GM18861 (cell line): ENCODE data around the gene GATA2.

Experiments
- ATAC-seq: cut with Tn5 transposase; IDR thresholded peaks from one replicate; pipeline ENCODE4 v1.9.1; 2021; ENCODE audit not compliant: unreplicated experiment

GATA2 gene

DNA sequence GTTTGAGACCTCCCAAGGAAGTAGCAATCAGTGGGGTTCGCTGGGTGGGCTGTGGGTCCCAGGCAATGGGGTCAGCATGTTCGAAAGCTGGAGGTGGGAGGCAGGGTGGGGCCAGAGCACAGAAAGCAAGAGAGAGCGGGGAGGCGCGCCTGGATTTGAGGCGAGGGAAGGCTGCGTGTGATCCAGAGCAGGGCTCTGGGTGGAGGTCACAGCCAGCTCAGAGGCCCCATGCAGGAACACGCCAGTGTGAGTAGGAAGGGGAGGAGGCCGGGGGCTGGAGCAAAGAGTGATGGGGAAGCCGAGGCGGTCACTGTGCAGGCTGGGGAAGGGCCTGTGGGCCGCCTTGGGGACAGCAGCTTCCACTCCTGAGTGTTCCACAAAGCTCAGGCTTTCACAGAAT is 35.1 kb downstream of the GATA2 start:
- no peak for ATAC-seq

DNA sequence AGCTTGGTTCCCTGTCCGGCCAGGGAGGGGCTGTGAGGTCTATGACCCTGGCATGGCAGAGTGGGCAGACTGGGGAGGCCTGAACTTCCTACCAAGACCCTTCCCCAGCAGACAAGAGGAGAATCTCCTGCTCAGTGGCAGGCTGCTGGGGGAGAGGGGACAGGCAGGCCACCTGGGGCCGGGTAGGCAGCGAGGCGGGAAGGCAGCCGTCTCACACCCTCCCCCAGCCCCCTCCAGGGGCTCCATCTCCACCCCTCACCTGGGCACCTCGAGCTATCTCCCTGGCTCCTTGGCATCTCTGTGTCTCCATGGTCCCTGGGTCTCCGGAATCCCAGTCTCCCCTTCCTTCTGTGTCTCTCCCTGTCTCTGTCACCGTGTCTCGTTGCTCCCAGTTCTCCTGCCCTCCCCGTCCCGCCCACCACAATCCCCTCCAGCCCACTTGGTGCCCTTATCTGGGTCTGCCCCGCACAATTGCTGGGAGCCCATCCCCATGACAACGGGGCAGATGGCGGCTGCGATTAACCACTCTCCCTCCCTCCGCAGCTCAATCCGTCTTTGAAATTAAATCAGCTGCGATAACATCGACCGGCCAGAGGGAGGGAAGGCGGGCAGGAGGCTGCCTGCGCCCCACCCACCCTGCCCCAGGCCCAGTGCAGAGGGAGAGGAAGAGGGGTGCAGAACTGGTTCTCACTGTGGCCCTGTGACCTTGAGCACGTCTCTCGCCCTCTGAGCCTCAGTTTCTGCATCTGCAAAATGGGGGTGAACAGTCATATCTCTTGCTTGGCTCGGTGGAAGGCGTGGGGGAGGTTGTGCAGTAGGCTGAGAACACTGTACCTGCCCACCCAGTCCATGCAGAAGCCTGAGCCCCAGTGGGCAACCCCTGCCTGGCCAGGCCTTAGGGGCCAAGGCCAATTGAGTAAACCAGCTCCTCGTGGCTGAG is 36.0 kb downstream of the GATA2 start:
- ATAC-seq, result no peak

DNA sequence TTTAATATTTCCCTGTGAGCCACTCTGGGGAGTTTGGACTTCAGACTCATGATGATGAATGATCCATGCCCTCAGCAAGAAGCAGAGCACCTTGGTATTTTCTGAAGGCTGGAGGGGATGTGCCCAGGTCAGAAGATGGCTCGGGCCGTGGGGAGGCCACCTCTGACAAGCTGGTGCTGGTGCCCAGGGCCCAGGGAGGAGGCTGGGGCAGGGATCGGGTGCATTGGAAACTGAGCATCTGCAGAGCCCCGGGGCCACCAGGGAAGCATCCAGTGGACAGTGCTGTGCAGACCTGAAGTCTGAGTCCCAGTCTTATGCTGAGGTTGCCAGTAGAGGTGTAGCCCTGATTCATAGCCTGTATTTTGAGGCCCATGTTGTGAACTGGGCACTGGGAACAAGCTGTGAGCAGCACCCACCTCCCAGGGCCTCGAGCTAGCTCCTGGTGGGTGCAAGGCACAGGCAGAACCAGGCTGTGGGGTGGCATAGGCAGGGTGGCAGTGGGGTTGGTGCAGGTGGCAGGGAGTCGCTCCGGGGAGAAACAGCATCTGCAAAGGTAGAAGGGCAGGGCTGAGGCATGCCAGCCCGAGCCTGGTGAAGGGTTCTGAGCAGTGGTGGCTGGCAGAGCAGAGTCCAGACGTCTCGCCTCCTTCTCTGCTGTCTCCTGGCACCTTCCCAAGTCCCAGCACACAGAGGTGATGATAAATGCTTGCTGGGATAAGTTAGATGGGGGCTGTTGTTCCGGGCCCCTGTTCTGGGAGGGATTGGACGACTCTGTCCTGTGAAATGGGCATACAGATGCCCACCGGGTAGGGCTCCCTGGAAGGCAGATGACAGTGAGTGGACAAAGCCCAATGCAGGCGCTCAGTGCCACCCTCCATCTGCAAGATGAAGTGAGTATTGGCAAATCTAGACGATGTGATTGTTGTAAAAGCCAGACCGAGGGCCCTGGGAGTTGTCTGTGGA is 36.9 kb downstream of the GATA2 start:
- no peak for ATAC-seq

DNA sequence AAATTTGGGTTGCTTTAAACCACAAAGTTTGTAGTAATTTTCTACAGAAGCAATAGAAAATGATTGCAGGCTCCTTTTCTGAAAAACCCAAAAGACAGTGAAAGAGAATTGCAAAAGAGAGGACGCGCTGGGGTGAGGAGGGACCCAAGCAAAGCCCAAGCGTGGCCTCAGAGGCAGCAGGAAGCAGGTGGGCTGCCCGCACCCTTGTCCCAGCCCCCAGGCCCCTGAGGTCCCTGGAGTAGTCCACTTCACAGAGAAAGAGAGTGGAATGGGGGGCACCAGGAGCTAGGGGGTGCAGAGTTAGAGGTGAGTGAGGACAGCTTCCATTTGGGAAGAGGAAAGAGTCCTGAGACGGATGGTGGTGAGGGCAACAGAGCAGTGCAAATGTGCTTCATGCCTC is 37.9 kb downstream of the GATA2 start:
- ATAC-seq, result no peak

- no peak for ATAC-seq
These were observed 38.7 kb downstream of the GATA2 start for GRCh38 chr3:128454310-128454618.

GRCh38 chr3:128453501-128454309 is 39.3 kb downstream of the GATA2 start:
- ATAC-seq, result no peak

GRCh38 chr3:128452678-128453275 is 40.2 kb downstream of the GATA2 start:
- ATAC-seq, result no peak

GRCh38 chr3:128452120-128452519 is 40.9 kb downstream of the GATA2 start:
- ATAC-seq, result no peak

DNA sequence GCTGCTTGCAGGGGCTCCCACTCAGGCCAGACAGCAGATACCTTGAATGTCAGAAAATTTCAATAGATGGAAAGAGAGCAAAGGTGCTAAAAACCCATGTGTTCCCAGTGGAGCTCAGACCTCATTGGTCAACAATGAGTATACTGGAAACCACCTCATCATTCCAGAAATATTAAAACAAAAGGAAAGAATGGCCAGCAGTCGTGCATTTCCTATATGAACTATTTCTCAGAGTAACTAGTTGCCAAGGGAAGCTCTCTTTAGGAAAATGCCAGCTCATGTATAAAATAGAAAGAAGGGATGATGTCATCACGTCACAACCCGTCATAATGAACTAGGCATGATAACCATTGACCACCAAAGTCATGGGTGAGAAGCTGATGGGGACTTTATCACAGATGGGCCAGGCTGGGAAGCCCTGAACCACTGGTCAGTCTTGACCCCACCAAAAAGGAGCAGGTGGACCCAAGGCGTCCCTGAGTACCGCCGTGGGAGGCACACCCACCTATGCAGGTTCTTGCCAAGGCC is 43.8 kb downstream of the GATA2 start:
- ATAC-seq, result no peak

DNA sequence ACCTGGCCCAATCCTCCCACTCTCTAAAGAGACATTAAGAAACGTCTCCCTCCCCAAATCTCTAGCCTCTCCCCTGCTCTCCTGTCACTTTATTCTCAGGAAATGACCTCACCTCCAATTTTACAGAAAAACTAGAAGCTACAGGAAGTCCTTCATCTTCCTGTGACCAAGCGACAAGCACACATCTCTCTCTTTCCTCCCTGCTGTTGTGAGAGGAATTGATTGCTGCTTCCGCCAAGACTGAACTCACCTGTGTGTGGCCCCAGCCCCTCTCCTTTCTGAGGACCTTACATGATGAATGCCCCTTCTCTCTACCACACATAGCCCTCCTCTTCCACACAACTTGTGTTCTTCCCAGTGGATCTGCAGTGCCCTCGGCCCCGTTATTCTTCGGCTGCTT is 44.5 kb downstream of the GATA2 start:
- ATAC-seq, result no peak

DNA sequence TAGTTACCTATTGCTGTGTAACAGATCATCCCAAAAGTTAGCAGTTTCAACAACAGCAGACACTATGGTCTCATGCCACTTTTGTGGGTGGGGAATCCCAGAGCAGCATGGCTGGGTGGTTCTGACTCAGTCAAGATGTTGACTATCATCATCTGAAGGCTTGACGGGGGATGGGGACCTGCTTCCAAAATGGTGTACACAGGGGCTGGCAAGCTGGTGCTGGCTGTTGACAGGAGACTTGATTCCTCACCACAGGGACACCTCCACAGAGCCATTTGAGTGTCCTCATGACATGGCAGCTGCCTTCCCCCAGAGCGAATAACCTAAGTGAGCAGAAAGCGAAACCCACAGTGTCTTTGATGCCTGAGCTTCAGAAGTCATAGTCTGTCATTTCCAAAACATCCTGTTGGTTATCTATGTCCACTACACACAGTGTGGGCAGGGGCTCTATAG is 45.4 kb downstream of the GATA2 start:
- ATAC-seq, result no peak

DNA sequence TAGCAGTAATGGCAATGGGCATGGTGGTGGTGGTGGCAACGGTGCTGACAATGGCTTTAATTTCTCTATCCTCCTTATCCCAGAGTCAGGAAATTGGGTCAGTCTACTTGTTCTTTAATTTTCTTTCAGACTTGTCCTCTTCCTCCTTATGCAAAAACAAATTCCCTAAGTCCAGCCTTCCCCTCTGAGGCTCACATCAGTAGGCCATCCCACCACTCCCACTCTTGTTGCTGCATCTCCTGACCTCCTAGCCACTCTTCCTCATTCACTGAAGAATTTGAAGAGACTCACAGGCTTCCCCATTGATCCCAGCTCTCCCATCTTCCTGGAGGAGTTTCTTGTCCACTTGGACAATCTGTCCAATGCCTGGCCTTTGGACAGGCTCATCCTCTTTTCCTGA is 46.2 kb downstream of the GATA2 start:
- ATAC-seq, result no peak

DNA sequence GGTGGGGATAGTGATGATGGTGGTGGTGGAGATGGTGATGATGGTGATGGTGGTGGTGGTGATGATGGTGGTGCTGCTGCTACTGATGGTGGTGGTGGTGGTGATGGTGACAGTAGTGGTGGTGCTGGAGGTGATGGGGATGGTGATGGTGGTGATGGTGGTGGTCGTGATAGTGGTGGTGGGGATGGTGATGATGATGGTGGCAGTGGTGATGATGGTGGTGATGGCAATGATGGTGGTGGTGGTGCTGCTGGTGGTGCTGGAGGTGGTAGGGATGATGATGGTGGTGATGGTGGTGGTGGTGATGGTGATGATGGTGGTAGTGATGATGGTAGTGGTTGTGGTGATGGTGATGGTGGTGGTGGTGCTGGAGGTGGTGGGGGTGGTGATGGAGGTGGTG is 47.6 kb downstream of the GATA2 start:
- ATAC-seq, result no peak

- no peak for ATAC-seq
These were observed 49.2 kb downstream of the GATA2 start for GRCh38 chr3:128443771-128444170.

- ATAC-seq, result no peak
These were observed 50.1 kb downstream of the GATA2 start for GRCh38 chr3:128442949-128443348.

- ATAC-seq, result no peak
These were observed 50.9 kb downstream of the GATA2 start for GRCh38 chr3:128442070-128442469.

DNA sequence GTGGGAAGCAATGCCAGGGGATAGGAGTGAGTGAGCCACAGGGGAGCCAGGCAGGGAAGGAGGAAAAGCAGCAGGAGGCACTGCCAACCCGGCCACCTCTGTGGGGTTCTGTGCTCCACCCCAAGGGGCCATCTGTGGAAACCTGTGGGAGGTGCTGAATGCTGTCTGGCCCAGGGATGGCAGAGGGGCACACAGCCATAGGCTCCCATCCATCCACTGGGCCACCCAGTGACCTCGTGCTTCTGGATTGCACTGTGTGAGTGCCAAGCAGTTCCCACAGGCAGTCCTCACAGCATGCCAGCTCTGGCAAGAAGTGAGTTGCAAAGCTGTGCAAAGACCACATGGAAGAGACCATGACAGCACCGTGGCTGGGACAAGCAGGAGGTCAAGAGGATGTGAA is 53.8 kb downstream of the GATA2 start:
- ATAC-seq, result no peak

DNA sequence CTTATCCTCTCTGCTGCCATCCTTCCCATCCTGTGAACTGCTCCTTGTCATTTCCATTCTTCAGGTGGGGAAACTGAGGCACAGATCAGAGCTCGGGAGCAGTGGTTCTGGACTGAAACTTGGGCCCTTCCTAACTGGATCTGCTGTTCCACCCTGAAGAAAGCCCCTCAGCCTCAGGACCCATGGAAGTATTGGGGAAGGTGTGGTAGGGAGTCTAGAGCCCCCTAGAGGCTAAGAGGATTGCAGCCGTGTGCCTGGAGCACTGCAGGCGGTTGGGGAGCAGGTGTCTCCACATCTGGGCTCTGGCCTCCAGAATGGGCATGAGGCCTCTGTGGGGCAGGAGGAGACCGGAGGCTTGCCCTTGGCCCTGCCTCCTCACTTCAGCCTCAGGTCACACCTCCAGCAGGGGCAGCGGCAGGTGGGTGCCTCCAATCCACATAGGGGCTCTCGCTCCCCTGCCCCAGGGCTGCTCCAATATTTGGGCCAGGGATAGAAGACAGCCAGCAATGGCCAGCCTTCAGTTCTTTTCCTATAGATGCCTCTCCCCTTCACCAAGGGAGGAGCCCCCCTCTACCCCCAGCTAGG is 54.4 kb downstream of the GATA2 start:
- ATAC-seq, result no peak

GRCh38 chr3:128436214-128436613 is 56.8 kb downstream of the GATA2 start:
- no peak for ATAC-seq

- ATAC-seq, result no peak
These were observed 57.4 kb downstream of the GATA2 start for GRCh38 chr3:128435561-128435960.
